Cardiac fibroblast (primary cell): ENCODE measurements around the gene SLC25A21.
"Not testable (repeated sequence)": the region's sequence is repeated elsewhere in the genome, so short reads cannot be mapped to it uniquely, and the experiment has no call there.

Experiments
- DNase-seq, 2 donors: peaks; one replicate each; pipeline versions ENCODE4 v3.0.0 to v3.0.0-alpha.2; 2010; ENCODE audit warnings: low read depth in 2 of 2
- H3K4me3 ChIP-seq, 2 donors: replicated peaks in 1 of 2; 1 replicate in 1 of 2; 2 replicates in 1 of 2; pipeline ENCODE4 v1.5.1; 2011; ENCODE audit warnings: low read depth in 2 of 2, low read length in 2 of 2, mild to moderate bottlenecking in 2 of 2, moderate library complexity in 1 of 2
- CTCF ChIP-seq: IDR thresholded peaks from one replicate; pipeline ENCODE4 v1.5.1; 2011; ENCODE audit warnings: low read depth, mild to moderate bottlenecking, low read length, inconsistent platforms

The SLC25A21 gene

GRCh38 chr14:37153483-37153882 is 18.9 kb downstream of the SLC25A21 start:
- DNase-seq = no peak
- H3K4me3 ChIP-seq = no peak overlapping the region
- TF ChIP-seq CTCF = no peak

GRCh38 chr14:37153005-37153404 is 19.4 kb downstream of the SLC25A21 start:
- DNase-seq = no peak
- TF ChIP-seq CTCF = no peak
- H3K4me3 ChIP-seq = no peak overlapping the region

DNA sequence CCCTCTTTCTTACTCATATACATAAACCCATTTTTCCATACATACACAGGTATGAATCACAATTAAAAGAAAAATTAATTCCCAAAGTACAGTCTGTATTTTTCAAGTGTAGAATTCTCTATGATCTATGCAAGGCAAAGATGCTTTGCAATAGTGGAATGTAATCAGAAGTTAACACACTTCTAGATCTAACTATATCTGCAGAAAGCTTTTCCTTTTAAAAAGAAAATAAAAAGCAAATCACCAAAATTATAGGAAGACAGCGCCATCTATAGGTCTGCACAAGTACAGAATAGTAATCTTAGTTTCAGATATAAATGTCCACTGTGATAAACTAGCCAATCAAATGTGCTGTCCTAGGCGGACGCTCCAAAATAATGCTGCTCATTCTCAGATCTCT is 22.0 kb downstream of the SLC25A21 start:
- DNase-seq = peak; percentile 35 to 65
- no peak overlapping the region for H3K4me3 ChIP-seq
- TF ChIP-seq CTCF = peak; percentile 66

DNA sequence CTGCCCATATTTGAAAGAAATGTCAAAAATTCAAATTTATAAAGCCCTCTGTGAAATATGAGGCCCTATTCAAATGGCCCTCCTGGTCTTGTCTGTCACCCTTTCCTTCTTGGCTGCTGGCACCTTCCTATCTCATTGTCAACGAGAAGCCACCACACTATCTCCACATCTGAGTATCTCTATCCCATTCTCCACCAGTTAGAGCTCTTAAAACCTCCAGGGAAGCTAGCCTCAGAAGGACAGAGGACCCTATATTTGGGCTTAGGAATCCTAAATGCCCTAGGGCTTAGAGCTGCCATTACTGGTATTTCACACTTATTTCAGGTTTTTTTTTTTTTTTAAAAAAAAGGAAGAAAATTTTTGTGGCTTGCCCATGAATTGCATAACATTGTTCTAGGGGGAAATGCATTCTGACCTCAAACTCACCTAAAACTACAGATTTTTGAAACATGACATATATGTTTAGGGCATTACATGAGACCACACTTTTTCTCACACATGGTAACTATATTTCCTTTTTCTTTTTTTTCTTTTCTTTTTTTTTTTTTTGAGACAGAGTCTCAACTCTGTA is 25.0 kb downstream of the SLC25A21 start:
- no peak overlapping the region for H3K4me3 ChIP-seq
- peak in 1 of 2 donors; percentile 45 for DNase-seq
- TF ChIP-seq CTCF = no peak

- DNase-seq, H3K4me3 ChIP-seq: not testable (repeated sequence)
These were observed 26.0 kb downstream of the SLC25A21 start for GRCh38 chr14:37146438-37146837.

DNA sequence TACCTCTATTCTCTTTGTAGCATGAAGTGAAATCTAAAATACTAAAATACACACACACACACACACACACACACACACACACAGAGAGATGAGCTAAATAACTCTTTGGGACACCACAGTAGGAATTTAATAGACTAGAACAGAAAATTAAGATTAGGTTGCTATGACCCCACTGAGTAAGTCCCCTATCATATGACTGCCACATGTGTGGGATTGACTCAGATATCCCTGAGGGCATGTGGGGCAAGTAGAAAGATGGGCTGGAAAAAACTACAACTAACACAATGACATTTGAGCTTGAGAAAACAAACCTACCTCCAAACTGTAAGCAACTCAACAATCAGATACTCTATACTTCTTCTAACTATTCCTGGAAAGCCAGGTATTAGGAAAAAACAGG is 27.0 kb downstream of the SLC25A21 start:
- no peak overlapping the region for H3K4me3 ChIP-seq
- DNase-seq = no peak
- no peak for TF ChIP-seq CTCF

- DNase-seq = no peak
- H3K4me3 ChIP-seq = no peak overlapping the region
- TF ChIP-seq CTCF = no peak
These were observed 27.6 kb downstream of the SLC25A21 start for GRCh38 chr14:37144729-37145363.
